GM18867 (cell line): ENCODE measurements around the gene ATG12.
"Not testable (repeated sequence)": the region's sequence is repeated elsewhere in the genome, so short reads cannot be mapped to it uniquely, and the experiment has no call there.

Experiments used
- ATAC-seq: cut with Tn5 transposase; IDR thresholded peaks from one replicate; pipeline ENCODE4 v1.9.1; 2021; ENCODE audit warnings: mild to moderate bottlenecking, moderate library complexity; ENCODE audit not compliant: unreplicated experiment

Gene ATG12

GRCh38 chr5:115843444-115844130 is 2.2 kb upstream of the ATG12 start:
- no peak for ATAC-seq

GRCh38 chr5:115842952-115843351 is 1.6 kb upstream of the ATG12 start:
- no peak for ATAC-seq

- peak; percentile 37 for ATAC-seq
These were observed 947 bp upstream of the ATG12 start for GRCh38 chr5:115842089-115842935.

- ATAC-seq = no peak
These were observed 492 bp downstream of the ATG12 start for GRCh38 chr5:115840873-115841272.

GRCh38 chr5:115838885-115839518 is 2.4 kb downstream of the ATG12 start:
- ATAC-seq = peak; percentile 24

GRCh38 chr5:115835481-115835880 is 5.9 kb downstream of the ATG12 start:
- no peak for ATAC-seq

- peak; percentile 72 for ATAC-seq
These were observed 10.1 kb downstream of the ATG12 start for GRCh38 chr5:115831163-115831768.

- no peak for ATAC-seq
These were observed 11.5 kb downstream of the ATG12 start for GRCh38 chr5:115829913-115830312.

- no peak for ATAC-seq
These were observed 15.4 kb downstream of the ATG12 start for GRCh38 chr5:115825948-115826347.

- not testable (repeated sequence) for ATAC-seq
These were observed 16.4 kb downstream of the ATG12 start for GRCh38 chr5:115824983-115825382.

- no peak for ATAC-seq
These were observed 20.5 kb downstream of the ATG12 start for GRCh38 chr5:115820846-115821245.

GRCh38 chr5:115818821-115819220 is 22.5 kb downstream of the ATG12 start:
- no peak for ATAC-seq

GRCh38 chr5:115817386-115817785 is 24.0 kb downstream of the ATG12 start:
- no peak for ATAC-seq

- ATAC-seq = no peak
These were observed 24.9 kb downstream of the ATG12 start, which contains the start of gene CDO1 for GRCh38 chr5:115816226-115817081. Gene CDO1, minus strand, starts transcription at chr5:115816659. Its CDS starts 262 bp downstream, at chr5:115816397.

- no peak for ATAC-seq
These were observed 25.6 kb downstream of the ATG12 start for GRCh38 chr5:115815693-115816225.

GRCh38 chr5:115815006-115815692 is 26.2 kb downstream of the ATG12 start:
- ATAC-seq = no peak

- no peak for ATAC-seq
These were observed 27.6 kb downstream of the ATG12 start for GRCh38 chr5:115813719-115814118.

- ATAC-seq = no peak
These were observed 29.0 kb downstream of the ATG12 start for GRCh38 chr5:115812372-115812771.

- no peak for ATAC-seq
These were observed 30.0 kb downstream of the ATG12 start for GRCh38 chr5:115811406-115811805.
